Measurements from ENCODE around the gene CYTH2.

The CYTH2 gene

GRCh38 chr19:48448563-48448962 is 20.6 kb upstream of the CYTH2 start:
- Histone ChIP-seq H3K4me1 (ENCODE audit: control insufficient read depth, low read length) (peaks cover 25% of the 10 kb centered on the region), H3K4me3 (ENCODE audit: low read length) (no peak overlapping the region), H4K20me1 (ENCODE audit: control insufficient read depth, insufficient read depth, low read depth, low read length) (peaks cover 9% of the 10 kb centered on the region; the same call in 1 of the 2 replicates), H3K27ac (ENCODE audit: low read depth, low read length) (no peak overlapping the region), H3K27me3 (ENCODE audit: control insufficient read depth, low read length) (no peaks in the 10 kb centered on the region), H3K79me2 (ENCODE audit: control insufficient read depth, low read length) (peaks cover 52% of the 10 kb centered on the region), H3K9me2 (replicated peaks; ENCODE audit: control insufficient read depth, low read length) (no peaks in the 10 kb centered on the region), H3K36me3 (ENCODE audit: control insufficient read depth, low read length) (peaks cover 67% of the 10 kb centered on the region), H3K9me3 (ENCODE audit: control insufficient read depth, insufficient read depth, low read length) (no peaks in the 10 kb centered on the region), H3F3A (ENCODE audit: control insufficient read depth, insufficient read depth) (peaks cover 5% of the 10 kb centered on the region; the same call in 1 of the 2 replicates), H3K4me2 (ENCODE audit: low read length) (no peak overlapping the region)
- TF ChIP-seq EZH2phosphoT487 (IDR thresholded peaks at IDR 0.05; ENCODE audit: borderline replicate concordance, low read length), result no peak
- TF ChIP-seq, protein P1, sequence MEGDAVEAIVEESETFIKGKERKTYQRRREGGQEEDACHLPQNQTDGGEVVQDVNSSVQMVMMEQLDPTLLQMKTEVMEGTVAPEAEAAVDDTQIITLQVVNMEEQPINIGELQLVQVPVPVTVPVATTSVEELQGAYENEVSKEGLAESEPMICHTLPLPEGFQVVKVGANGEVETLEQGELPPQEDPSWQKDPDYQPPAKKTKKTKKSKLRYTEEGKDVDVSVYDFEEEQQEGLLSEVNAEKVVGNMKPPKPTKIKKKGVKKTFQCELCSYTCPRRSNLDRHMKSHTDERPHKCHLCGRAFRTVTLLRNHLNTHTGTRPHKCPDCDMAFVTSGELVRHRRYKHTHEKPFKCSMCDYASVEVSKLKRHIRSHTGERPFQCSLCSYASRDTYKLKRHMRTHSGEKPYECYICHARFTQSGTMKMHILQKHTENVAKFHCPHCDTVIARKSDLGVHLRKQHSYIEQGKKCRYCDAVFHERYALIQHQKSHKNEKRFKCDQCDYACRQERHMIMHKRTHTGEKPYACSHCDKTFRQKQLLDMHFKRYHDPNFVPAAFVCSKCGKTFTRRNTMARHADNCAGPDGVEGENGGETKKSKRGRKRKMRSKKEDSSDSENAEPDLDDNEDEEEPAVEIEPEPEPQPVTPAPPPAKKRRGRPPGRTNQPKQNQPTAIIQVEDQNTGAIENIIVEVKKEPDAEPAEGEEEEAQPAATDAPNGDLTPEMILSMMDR (IDR thresholded peaks at IDR 0.05; ENCODE audit: low read depth, low read length, poor library complexity, severe bottlenecking), result no peak

DNA sequence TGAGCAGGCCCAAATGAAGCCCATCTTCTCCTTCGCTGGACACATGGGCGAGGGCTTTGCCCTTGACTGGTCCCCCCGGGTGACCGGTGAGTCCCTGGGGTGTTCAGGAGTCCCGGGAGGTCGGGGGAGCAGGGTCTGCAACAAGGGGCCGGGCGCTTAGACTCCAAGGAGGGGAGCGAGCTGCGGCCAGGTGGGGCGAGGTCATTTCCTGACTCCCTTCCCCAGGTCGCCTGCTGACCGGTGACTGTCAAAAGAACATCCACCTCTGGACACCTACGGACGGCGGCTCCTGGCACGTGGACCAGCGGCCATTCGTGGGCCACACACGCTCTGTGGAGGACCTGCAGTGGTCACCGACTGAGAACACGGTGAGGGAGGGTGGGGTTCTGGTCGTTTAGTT is 18.7 kb upstream of the CYTH2 start:
- H4K20me1 ChIP-seq (ENCODE audit: control insufficient read depth, insufficient read depth, low read depth, low read length), result peaks cover 9% of the 10 kb centered on the region; the same call in 1 of the 2 replicates
- no peak overlapping the region for H3K27ac ChIP-seq (ENCODE audit: low read depth, low read length)
- no peaks in the 10 kb centered on the region for H3K9me3 ChIP-seq (ENCODE audit: control insufficient read depth, insufficient read depth, low read length)
- H3K36me3 ChIP-seq (ENCODE audit: control insufficient read depth, low read length), result peaks cover 85% of the 10 kb centered on the region
- no peak overlapping the region for H3K4me3 ChIP-seq (ENCODE audit: low read length)
- H3K4me1 ChIP-seq (ENCODE audit: control insufficient read depth, low read length), result peaks cover 11% of the 10 kb centered on the region
- no peaks in the 10 kb centered on the region for H3K27me3 ChIP-seq (ENCODE audit: control insufficient read depth, low read length)
- peaks cover 66% of the 10 kb centered on the region for H3K79me2 ChIP-seq (ENCODE audit: control insufficient read depth, low read length)
- H3K4me2 ChIP-seq (ENCODE audit: low read length), result no peak overlapping the region
- no peaks in the 10 kb centered on the region for H3K9me2 ChIP-seq (replicated peaks; ENCODE audit: control insufficient read depth, low read length)
- TF ChIP-seq EZH2phosphoT487 (IDR thresholded peaks at IDR 0.05; ENCODE audit: borderline replicate concordance, low read length), result no peak
- TF ChIP-seq, protein P1 (IDR thresholded peaks at IDR 0.05; ENCODE audit: low read depth, low read length, poor library complexity, severe bottlenecking), result no peak
- no peaks in the 10 kb centered on the region for H3F3A ChIP-seq (ENCODE audit: control insufficient read depth, insufficient read depth)

DNA sequence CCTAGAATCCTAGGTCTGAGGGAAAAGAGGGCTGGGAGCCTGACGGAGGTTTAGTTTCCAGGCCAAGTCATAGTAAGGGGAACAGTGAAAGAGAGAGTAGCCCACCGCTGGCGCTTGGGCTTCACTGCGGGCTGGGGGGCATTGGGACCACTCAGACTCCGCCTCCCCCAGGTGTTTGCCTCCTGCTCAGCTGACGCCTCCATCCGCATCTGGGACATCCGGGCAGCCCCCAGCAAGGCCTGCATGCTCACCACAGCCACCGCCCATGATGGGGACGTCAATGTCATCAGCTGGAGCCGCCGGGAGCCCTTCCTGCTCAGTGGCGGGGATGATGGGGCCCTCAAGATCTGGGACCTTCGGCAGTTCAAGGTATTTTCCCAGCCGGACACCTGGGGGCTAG is 18.3 kb upstream of the CYTH2 start:
- H4K20me1 ChIP-seq (ENCODE audit: control insufficient read depth, insufficient read depth, low read depth, low read length), result peaks cover 9% of the 10 kb centered on the region; the same call in 1 of the 2 replicates
- H3K27me3 ChIP-seq (ENCODE audit: control insufficient read depth, low read length), result no peaks in the 10 kb centered on the region
- TF ChIP-seq, protein P1 (IDR thresholded peaks at IDR 0.05; ENCODE audit: low read depth, low read length, poor library complexity, severe bottlenecking), result no peak
- TF ChIP-seq EZH2phosphoT487 (IDR thresholded peaks at IDR 0.05; ENCODE audit: borderline replicate concordance, low read length), result no peak

More for the DNA sequence above, 18.3 kb upstream of the CYTH2 start:
- peaks cover 89% of the 10 kb centered on the region for H3K36me3 ChIP-seq (ENCODE audit: control insufficient read depth, low read length)
- H3K9me3 ChIP-seq (ENCODE audit: control insufficient read depth, insufficient read depth, low read length), result no peaks in the 10 kb centered on the region
- no peak overlapping the region for H3K4me3 ChIP-seq (ENCODE audit: low read length)
- H3K4me1 ChIP-seq (ENCODE audit: control insufficient read depth, low read length), result peaks cover 10% of the 10 kb centered on the region
- no peak overlapping the region for H3K4me2 ChIP-seq (ENCODE audit: low read length)
- no peaks in the 10 kb centered on the region for H3K9me2 ChIP-seq (replicated peaks; ENCODE audit: control insufficient read depth, low read length)
- H3K79me2 ChIP-seq (ENCODE audit: control insufficient read depth, low read length), result peaks cover 69% of the 10 kb centered on the region
- H3F3A ChIP-seq (ENCODE audit: control insufficient read depth, insufficient read depth), result no peaks in the 10 kb centered on the region
- no peak overlapping the region for H3K27ac ChIP-seq (ENCODE audit: low read depth, low read length)

Measured in DOHH2 (cell line).